Measurements from ENCODE around the gene SLIT3.

The SLIT3 gene

DNA sequence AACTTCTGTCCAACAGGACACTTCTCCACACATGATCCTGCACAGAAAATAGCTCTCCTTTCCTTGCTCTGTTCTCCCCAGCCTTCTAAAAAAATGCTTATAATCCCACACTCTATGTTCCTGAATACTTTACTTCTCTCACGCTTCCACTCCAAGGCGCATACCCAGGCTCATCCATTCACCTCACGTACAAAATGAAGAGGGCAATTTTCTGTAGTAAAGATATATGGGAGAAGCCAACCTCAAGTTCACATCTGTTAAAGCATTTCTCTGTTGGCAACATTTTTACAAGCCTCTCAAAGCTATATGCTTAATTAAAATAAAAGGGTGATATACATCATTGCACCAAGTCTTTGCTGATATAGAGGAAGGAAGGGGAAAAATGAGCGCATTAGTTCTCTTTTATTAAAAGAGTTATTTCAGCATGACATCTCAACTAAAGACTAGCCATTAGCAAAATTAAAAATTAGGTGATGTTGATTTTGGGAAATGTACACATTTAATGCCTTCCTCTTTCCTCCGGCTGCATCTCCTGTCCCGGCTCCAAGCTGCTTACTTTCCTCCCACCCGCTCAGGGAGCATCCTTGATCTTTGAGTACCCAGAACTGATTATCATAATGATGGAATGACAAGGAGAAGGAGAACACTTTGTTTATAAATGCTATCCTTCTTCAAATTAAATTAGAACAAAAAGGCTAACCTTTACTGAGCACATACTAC lies 379.6 kb downstream of the SLIT3 start:
- H3K4me1 ChIP-seq (ENCODE audit: control insufficient read depth, insufficient read depth, low read length, poor library complexity, severe bottlenecking): no peaks in the 10 kb centered on the region
- no peak for DNase-seq
- H3K27ac ChIP-seq (ENCODE audit: insufficient read depth, low read length, poor library complexity, severe bottlenecking): no peak overlapping the region
- peaks cover 8% of the 10 kb centered on the region for H3K27me3 ChIP-seq (replicated peaks; ENCODE audit: control insufficient read depth, insufficient read depth, low read length, poor library complexity, severe bottlenecking)
- no peak overlapping the region for H3K4me3 ChIP-seq (ENCODE audit: insufficient read depth, low read depth, low read length, poor library complexity, severe bottlenecking)
- H3K9me3 ChIP-seq (ENCODE audit: control insufficient read depth, low read length): no peaks in the 10 kb centered on the region
- no peaks in the 10 kb centered on the region for H3K36me3 ChIP-seq (ENCODE audit: control insufficient read depth, insufficient read depth, low read length)

DNA sequence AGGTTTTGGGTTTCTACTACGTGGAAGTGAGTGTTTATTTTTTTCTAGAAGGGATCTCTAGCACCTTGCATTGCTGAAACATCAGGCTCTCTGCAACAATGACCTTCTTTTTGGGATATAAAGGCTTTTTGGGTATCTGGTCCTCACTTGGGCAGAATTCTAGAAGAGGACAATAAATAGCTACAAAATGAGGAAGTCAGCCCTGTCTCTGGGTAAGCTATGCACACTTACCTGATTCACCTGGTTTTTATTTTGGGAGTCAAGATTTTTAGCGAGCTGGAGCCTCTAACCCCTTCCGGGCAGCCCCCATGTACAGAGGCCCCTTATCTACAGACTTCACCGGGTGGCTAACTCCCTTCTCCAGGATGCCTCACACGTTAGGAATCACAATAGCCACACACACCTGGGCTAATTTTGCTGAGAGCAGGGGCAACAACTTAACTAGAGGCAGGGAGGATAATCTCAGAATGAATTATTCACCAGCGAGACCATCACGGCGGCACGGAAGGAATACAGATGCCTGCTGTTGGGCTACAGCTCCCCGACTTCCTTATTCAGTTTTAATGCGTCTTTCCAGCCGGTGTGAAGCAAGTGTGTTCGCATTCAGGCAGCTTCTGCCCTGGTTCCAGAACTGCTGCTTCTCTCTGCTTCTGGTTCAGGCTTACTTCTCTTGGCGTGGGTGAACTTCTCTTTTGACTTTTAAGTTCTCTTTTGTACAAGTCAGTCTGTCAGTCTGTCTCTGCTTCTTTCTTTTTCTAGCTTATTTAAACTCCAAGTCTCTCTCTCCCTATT lies 380.7 kb downstream of the SLIT3 start:
- H3K27ac ChIP-seq (ENCODE audit: insufficient read depth, low read length, poor library complexity, severe bottlenecking): no peak overlapping the region
- H3K4me1 ChIP-seq (ENCODE audit: control insufficient read depth, insufficient read depth, low read length, poor library complexity, severe bottlenecking): no peaks in the 10 kb centered on the region
- H3K36me3 ChIP-seq (ENCODE audit: control insufficient read depth, insufficient read depth, low read length): no peaks in the 10 kb centered on the region
- no peak overlapping the region for H3K4me3 ChIP-seq (ENCODE audit: insufficient read depth, low read depth, low read length, poor library complexity, severe bottlenecking)
- DNase-seq: no peak
- peaks cover 8% of the 10 kb centered on the region for H3K27me3 ChIP-seq (replicated peaks; ENCODE audit: control insufficient read depth, insufficient read depth, low read length, poor library complexity, severe bottlenecking)
- H3K9me3 ChIP-seq (ENCODE audit: control insufficient read depth, low read length): no peaks in the 10 kb centered on the region

DNA sequence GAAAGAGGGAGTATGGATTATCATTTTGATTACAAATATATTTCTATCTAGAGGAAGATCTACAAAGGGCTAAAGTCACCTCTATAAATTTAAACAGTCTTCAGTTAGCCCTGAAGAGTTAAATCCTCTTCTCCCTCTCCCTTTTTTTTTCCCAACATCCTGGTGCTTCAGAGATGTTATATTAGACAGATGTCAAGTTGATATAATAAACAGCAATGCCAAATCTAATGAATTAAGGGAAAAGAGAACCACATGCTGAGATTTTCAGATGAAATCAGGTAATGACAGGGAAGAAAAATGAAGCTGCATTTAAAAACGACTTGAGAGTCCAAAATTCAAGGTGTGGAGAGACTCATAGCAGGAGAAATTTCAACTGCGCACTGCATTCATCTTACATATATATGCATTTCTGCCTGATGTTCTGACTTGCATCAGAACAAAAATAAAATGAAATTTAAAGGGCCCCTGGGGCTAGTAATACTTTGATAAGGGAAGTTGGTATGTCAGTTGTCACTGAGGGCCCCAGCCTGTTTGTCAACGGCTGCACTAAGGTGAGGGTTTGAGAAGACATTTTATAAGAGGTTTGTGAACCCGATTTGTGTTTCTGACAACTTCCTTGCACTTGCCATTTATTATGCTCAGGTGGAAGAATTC lies 382.9 kb downstream of the SLIT3 start:
- H3K4me1 ChIP-seq (ENCODE audit: control insufficient read depth, insufficient read depth, low read length, poor library complexity, severe bottlenecking): no peaks in the 10 kb centered on the region
- peaks cover 8% of the 10 kb centered on the region for H3K27me3 ChIP-seq (replicated peaks; ENCODE audit: control insufficient read depth, insufficient read depth, low read length, poor library complexity, severe bottlenecking)
- H3K9me3 ChIP-seq (ENCODE audit: control insufficient read depth, low read length): no peaks in the 10 kb centered on the region
- DNase-seq: no peak
- H3K4me3 ChIP-seq (ENCODE audit: insufficient read depth, low read depth, low read length, poor library complexity, severe bottlenecking): no peak overlapping the region
- H3K27ac ChIP-seq (ENCODE audit: insufficient read depth, low read length, poor library complexity, severe bottlenecking): no peak overlapping the region
- no peaks in the 10 kb centered on the region for H3K36me3 ChIP-seq (ENCODE audit: control insufficient read depth, insufficient read depth, low read length)

DNA sequence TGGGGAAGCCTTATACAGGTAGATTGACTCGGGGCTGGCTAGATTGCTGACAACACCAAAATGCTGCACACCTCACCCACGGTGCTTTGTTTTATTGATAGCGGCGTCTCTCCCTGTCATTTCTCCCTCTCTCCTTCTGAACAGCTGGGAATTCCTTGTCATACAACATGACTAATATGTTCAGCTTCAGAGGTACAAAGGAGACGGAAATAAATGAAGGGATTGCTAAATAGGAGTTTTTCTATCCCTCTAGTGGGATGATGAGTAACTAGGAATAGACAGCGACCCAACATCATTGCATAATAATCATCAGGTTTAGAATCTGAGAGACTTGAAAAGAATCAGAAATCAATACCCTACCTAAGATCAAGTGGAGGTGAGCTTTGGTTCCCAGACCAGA lies 384.1 kb downstream of the SLIT3 start:
- H3K9me3 ChIP-seq (ENCODE audit: control insufficient read depth, low read length): no peaks in the 10 kb centered on the region
- H3K4me3 ChIP-seq (ENCODE audit: insufficient read depth, low read depth, low read length, poor library complexity, severe bottlenecking): no peak overlapping the region
- no peak overlapping the region for H3K27ac ChIP-seq (ENCODE audit: insufficient read depth, low read length, poor library complexity, severe bottlenecking)
- DNase-seq: no peak
- H3K4me1 ChIP-seq (ENCODE audit: control insufficient read depth, insufficient read depth, low read length, poor library complexity, severe bottlenecking): no peaks in the 10 kb centered on the region
- H3K27me3 ChIP-seq (replicated peaks; ENCODE audit: control insufficient read depth, insufficient read depth, low read length, poor library complexity, severe bottlenecking): peaks cover 16% of the 10 kb centered on the region
- no peaks in the 10 kb centered on the region for H3K36me3 ChIP-seq (ENCODE audit: control insufficient read depth, insufficient read depth, low read length)

DNA sequence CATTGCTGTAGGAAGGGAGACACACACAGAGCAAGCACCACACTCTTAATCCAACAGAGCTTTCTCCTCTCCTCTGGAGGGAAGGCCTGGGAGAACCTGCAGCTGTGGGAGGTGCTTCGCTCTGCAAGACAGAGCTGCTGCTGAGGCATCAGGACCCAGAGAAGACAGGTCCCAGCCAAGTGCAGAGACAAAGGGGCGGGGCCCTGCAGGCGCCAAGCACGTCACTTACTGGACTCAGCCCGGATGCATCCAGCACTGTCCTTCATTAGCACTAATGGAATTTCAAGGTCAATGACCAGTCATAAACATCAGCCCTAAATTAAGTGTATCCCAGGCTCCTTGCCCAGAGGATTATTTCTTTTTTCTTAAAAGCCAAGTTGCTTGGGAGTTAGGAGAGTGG lies 384.7 kb downstream of the SLIT3 start:
- Histone ChIP-seq H3K27ac (ENCODE audit: insufficient read depth, low read length, poor library complexity, severe bottlenecking) (no peak overlapping the region), H3K4me3 (ENCODE audit: insufficient read depth, low read depth, low read length, poor library complexity, severe bottlenecking) (no peak overlapping the region), H3K27me3 (replicated peaks; ENCODE audit: control insufficient read depth, insufficient read depth, low read length, poor library complexity, severe bottlenecking) (peaks cover 16% of the 10 kb centered on the region), H3K36me3 (ENCODE audit: control insufficient read depth, insufficient read depth, low read length) (no peaks in the 10 kb centered on the region), H3K9me3 (ENCODE audit: control insufficient read depth, low read length) (no peaks in the 10 kb centered on the region), H3K4me1 (ENCODE audit: control insufficient read depth, insufficient read depth, low read length, poor library complexity, severe bottlenecking) (no peaks in the 10 kb centered on the region)
- no peak for DNase-seq

DNA sequence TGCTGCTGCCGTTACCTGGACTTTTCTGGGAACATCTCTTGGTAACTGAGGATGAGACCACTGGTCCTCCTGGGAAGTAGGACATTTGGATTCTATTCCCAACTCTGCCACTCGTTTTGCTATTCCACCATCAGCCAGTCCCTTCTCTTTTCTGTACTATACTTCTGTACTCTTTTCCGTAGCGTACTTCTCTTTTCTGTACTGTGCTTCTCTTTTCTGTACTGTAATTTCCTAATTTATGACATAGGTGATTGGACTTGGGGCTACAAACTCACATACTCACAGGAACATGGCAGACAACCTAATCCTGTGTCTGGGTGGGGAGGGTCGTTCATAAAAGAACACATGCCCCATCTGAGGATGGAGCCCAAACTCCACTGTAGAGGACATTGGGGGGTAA lies 386.4 kb downstream of the SLIT3 start:
- H3K27ac ChIP-seq (ENCODE audit: insufficient read depth, low read length, poor library complexity, severe bottlenecking): no peak overlapping the region
- H3K9me3 ChIP-seq (ENCODE audit: control insufficient read depth, low read length): no peaks in the 10 kb centered on the region
- no peak for DNase-seq
- H3K27me3 ChIP-seq (replicated peaks; ENCODE audit: control insufficient read depth, insufficient read depth, low read length, poor library complexity, severe bottlenecking): peaks cover 8% of the 10 kb centered on the region
- H3K4me3 ChIP-seq (ENCODE audit: insufficient read depth, low read depth, low read length, poor library complexity, severe bottlenecking): no peak overlapping the region
- H3K4me1 ChIP-seq (ENCODE audit: control insufficient read depth, insufficient read depth, low read length, poor library complexity, severe bottlenecking): no peaks in the 10 kb centered on the region
- no peaks in the 10 kb centered on the region for H3K36me3 ChIP-seq (ENCODE audit: control insufficient read depth, insufficient read depth, low read length)

DNA sequence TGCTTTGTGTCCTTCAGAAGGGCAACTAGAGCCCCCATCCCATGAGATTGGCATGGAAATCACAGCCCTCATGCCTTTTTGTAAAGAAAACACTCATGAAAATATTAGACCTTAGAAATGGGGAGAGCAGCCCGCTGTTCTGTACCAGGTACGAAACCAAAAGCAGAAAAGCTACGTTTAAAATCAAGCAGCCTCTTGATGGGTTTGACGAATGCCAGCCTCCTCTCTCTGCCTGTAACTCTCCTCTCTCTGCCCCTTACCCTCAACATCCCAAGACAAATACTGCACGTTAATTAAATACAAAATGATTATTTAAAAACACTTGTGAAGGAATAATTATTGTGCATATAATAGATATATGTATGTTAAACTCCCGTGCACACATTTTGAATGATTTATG lies 390.1 kb downstream of the SLIT3 start:
- H3K27me3 ChIP-seq (replicated peaks; ENCODE audit: control insufficient read depth, insufficient read depth, low read length, poor library complexity, severe bottlenecking): peaks cover 8% of the 10 kb centered on the region
- H3K4me1 ChIP-seq (ENCODE audit: control insufficient read depth, insufficient read depth, low read length, poor library complexity, severe bottlenecking): no peaks in the 10 kb centered on the region
- no peaks in the 10 kb centered on the region for H3K9me3 ChIP-seq (ENCODE audit: control insufficient read depth, low read length)
- no peaks in the 10 kb centered on the region for H3K36me3 ChIP-seq (ENCODE audit: control insufficient read depth, insufficient read depth, low read length)
- H3K27ac ChIP-seq (ENCODE audit: insufficient read depth, low read length, poor library complexity, severe bottlenecking): no peak overlapping the region
- DNase-seq: no peak
- no peak overlapping the region for H3K4me3 ChIP-seq (ENCODE audit: insufficient read depth, low read depth, low read length, poor library complexity, severe bottlenecking)

DNA sequence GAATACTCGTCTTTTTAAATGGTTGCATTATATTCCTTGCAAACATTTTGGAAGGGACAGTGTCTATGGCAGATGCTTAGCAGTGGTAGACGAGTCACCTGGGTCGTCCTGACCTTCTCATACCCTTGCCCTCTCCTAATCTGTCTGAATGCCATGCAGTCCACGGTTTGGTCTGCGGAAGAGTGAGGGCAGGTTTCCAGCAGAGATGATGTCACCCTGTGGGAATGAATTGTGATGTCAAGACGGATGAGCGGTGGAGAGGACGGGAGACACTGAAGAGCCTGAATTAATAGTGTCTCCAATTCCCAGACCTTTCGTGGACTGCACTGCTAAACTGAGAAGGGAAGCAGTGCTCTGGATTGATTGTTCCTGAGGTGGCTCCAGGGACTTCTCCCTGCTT lies 392.7 kb downstream of the SLIT3 start:
- DNase-seq: no peak
- peaks cover 8% of the 10 kb centered on the region for H3K27me3 ChIP-seq (replicated peaks; ENCODE audit: control insufficient read depth, insufficient read depth, low read length, poor library complexity, severe bottlenecking)
- H3K9me3 ChIP-seq (ENCODE audit: control insufficient read depth, low read length): no peaks in the 10 kb centered on the region
- H3K4me3 ChIP-seq (ENCODE audit: insufficient read depth, low read depth, low read length, poor library complexity, severe bottlenecking): no peak overlapping the region
- no peak overlapping the region for H3K27ac ChIP-seq (ENCODE audit: insufficient read depth, low read length, poor library complexity, severe bottlenecking)
- no peaks in the 10 kb centered on the region for H3K4me1 ChIP-seq (ENCODE audit: control insufficient read depth, insufficient read depth, low read length, poor library complexity, severe bottlenecking)
- H3K36me3 ChIP-seq (ENCODE audit: control insufficient read depth, insufficient read depth, low read length): no peaks in the 10 kb centered on the region

DNA sequence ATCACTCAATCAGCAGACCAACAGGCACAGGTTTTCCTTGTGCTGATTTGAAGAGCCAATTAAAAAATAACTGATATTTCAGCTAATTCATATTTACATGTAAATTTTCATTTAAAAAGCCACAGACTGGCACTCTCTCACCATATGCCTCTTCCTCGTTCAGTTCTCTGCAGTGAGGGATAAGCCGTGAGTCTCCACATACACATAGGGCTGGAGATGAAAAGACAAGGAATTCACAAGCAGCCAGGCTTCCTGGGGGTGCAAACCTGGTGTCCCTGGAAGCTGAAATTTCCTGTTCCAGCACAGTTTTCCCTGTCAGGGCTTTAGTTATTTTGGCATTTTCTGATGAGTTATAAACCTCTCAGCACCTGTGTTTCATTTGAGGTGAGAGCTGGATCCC lies 397.9 kb downstream of the SLIT3 start:
- H3K27ac ChIP-seq (ENCODE audit: insufficient read depth, low read length, poor library complexity, severe bottlenecking): no peak overlapping the region
- H3K27me3 ChIP-seq (replicated peaks; ENCODE audit: control insufficient read depth, insufficient read depth, low read length, poor library complexity, severe bottlenecking): no peaks in the 10 kb centered on the region
- H3K9me3 ChIP-seq (ENCODE audit: control insufficient read depth, low read length): no peaks in the 10 kb centered on the region
- H3K4me3 ChIP-seq (ENCODE audit: insufficient read depth, low read depth, low read length, poor library complexity, severe bottlenecking): no peak overlapping the region
- no peaks in the 10 kb centered on the region for H3K4me1 ChIP-seq (ENCODE audit: control insufficient read depth, insufficient read depth, low read length, poor library complexity, severe bottlenecking)
- no peak for DNase-seq
- H3K36me3 ChIP-seq (ENCODE audit: control insufficient read depth, insufficient read depth, low read length): no peaks in the 10 kb centered on the region

DNA sequence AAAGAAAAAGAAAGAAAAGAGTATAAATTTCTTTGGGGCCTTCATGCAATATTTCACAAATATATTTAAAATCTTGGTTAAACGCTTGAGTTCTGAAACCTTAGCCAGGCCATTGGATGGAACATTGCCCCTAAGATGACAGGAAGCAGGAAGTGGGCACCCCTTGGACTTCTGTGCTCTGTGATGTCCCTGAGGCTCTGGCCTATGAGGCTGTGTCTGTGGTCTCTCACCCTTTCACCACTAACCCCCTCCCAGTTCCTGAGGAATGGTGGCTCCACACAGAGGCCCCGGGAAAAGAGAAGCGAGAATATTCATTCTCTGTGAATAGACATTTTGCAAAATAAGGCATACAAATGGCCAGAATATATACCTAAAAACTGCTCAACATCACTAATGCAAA lies 401.3 kb downstream of the SLIT3 start:
- no peak for DNase-seq
- Histone ChIP-seq H3K9me3 (ENCODE audit: control insufficient read depth, low read length) (no peaks in the 10 kb centered on the region), H3K4me3 (ENCODE audit: insufficient read depth, low read depth, low read length, poor library complexity, severe bottlenecking) (no peak overlapping the region), H3K4me1 (ENCODE audit: control insufficient read depth, insufficient read depth, low read length, poor library complexity, severe bottlenecking) (no peaks in the 10 kb centered on the region), H3K27ac (ENCODE audit: insufficient read depth, low read length, poor library complexity, severe bottlenecking) (no peak overlapping the region), H3K36me3 (ENCODE audit: control insufficient read depth, insufficient read depth, low read length) (no peaks in the 10 kb centered on the region), H3K27me3 (replicated peaks; ENCODE audit: control insufficient read depth, insufficient read depth, low read length, poor library complexity, severe bottlenecking) (no peaks in the 10 kb centered on the region)
